Measurements from ENCODE around the gene ALG12. TPM values are rescaled to one million over a fixed set of nuclear protein-coding genes. Genes with fewer than 3 reads are reported as not detected.

The ALG12 gene
- total RNA-seq, 6 donors from 2014 or later: 14.2 to 32.5 (median 22.3) TPM

DNA sequence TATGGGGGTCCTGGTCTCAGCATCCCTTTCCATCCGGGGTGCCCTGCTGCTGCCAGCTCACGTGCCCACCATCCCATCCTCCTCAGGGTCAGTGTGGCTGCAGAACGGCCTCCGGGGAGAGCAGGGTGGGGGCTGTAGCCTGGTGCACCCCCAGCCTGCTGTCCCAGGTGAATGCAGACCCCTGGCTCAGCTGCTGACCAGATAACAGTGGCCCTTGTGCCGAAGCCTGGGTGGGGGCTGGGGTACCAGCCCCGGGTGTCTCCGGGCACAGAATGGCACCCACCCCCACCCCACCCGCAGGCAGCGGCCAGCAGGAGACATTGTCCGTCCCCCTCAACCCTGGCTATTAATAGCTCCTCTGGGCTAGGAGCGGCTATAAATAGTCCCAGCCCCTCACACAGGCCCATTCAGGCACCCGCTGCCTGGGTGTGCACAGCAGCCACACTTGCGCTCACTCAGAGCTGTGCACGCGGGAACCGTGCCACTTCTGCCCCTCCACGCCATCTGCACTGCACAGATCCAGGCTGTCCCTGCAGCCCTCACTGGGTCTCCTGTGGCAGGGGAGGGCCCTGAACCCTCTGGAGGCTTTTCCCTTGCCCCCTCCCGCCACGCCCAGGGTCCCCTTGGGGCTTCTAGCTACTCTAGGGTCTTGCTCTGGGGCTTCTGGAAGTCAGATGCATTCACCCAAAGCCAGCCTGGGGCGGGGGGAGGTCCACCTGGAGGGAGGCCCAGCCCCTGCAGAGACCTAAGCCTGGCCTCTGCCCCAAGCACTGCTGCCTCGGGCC is 18.9 kb upstream of the ALG12 start:
- peaks cover 42 to 71% (median 51%) of the 10 kb centered on the region in 4 donors for H3K4me1 ChIP-seq
- DNase-seq: peak in 1 of 2 donors; percentile 65
- no peak for ATAC-seq (ENCODE audit: low FRiP score in 2 of 2)

DNA sequence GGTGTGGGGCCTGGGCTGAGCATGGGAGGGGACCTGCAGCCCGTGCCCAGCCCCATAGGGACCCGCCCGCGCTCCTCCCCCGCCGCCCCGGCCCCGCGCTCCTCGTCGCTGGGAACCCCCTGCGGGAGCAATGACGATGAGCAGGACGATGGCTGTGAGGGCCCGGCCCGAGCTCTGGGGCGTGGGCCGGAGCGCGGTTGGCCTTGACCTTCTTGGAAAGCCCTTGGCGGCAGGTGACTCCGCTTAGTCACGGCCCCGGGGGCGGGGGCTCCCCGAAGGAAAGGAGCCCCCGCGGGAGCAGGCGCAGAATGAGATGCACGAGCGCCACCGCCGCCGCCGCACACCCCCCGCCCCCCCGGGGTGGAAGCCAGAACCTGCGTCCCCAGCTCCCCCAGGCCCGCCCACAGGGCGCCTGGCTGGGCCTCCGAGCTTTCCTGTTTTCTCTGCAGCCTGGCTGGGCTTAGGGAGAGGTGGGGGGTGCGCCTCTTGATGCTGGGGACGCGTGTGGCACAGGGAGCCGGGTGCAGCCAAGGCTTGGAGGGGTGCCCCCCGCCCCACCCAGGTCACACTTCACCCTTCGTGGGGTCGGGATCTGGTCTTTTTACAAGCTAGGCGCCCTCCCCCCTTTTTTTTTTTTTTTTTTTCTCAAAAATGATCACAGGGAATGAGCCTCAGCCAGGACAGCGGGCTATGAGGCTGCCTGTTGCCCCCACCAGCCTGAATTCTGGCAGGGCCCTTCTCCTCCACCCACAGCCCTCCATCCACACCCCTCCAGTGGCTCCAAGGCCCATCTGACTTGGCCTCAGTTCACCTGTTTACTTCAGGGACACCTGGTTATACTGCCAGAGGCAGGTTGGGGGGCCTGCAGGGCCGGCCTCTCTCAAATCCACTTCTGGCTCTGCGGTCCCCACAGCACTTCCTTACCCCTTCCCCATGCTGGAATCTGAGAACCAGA is 18.1 kb upstream of the ALG12 start:
- peak overlapping the region; percentile 95 to 100 (median 98) for H3K27ac ChIP-seq
- H3K4me1 ChIP-seq: peaks cover 51 to 80% (median 59%) of the 10 kb centered on the region in 4 donors
- peak; percentile 97 to 98 for DNase-seq
- TF ChIP-seq POLR2A (IDR thresholded peaks at IDR 0.05): peak in 2 of 4 donors; percentile 19 to 72
- TF ChIP-seq, protein P1, sequence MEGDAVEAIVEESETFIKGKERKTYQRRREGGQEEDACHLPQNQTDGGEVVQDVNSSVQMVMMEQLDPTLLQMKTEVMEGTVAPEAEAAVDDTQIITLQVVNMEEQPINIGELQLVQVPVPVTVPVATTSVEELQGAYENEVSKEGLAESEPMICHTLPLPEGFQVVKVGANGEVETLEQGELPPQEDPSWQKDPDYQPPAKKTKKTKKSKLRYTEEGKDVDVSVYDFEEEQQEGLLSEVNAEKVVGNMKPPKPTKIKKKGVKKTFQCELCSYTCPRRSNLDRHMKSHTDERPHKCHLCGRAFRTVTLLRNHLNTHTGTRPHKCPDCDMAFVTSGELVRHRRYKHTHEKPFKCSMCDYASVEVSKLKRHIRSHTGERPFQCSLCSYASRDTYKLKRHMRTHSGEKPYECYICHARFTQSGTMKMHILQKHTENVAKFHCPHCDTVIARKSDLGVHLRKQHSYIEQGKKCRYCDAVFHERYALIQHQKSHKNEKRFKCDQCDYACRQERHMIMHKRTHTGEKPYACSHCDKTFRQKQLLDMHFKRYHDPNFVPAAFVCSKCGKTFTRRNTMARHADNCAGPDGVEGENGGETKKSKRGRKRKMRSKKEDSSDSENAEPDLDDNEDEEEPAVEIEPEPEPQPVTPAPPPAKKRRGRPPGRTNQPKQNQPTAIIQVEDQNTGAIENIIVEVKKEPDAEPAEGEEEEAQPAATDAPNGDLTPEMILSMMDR (IDR thresholded peaks at IDR 0.05): peak in 1 of 6 experiments; percentile 18
- TF ChIP-seq POLR2AphosphoS5 (IDR thresholded peaks at IDR 0.05): peak; percentile 88 to 92
- peak; percentile 17 to 94 (median 74) for TF ChIP-seq EP300 (IDR thresholded peaks at IDR 0.05)
- ATAC-seq (ENCODE audit: low FRiP score in 2 of 2): peak; percentile 81 to 90
- no peaks in the 10 kb centered on the region for H3K36me3 ChIP-seq
- WGBS, 2 donors: 5 to 15% methylated on average over 10 to 32 of the region's 52 CpGs
- peak overlapping the region in 3 of 4 donors; percentile 45 to 61 (median 61) for H3K4me3 ChIP-seq
- H3K9me3 ChIP-seq: no peaks in the 10 kb centered on the region
- H3K27me3 ChIP-seq: no peaks in the 10 kb centered on the region

More for the DNA sequence above, 18.9 kb upstream of the ALG12 start:
- H3K4me3 ChIP-seq: peak overlapping the region in 2 of 4 donors; percentile 61
- H3K27me3 ChIP-seq: no peaks in the 10 kb centered on the region
- H3K36me3 ChIP-seq: no peaks in the 10 kb centered on the region
- TF ChIP-seq, protein P1 (IDR thresholded peaks at IDR 0.05): no peak
- TF ChIP-seq POLR2AphosphoS5 (IDR thresholded peaks at IDR 0.05) (peak; percentile 26 to 46), EP300 (IDR thresholded peaks at IDR 0.05) (no peak), POLR2A (IDR thresholded peaks at IDR 0.05) (peak in 1 of 4 donors; percentile 7)
- H3K27ac ChIP-seq: peak overlapping the region; percentile 95 to 100 (median 98)
- no peaks in the 10 kb centered on the region for H3K9me3 ChIP-seq
- 41% methylated on average over 19 of the region's 21 CpGs; no CpG with 5 or more reads in 1 of the 2 donors for WGBS, 2 donors

DNA sequence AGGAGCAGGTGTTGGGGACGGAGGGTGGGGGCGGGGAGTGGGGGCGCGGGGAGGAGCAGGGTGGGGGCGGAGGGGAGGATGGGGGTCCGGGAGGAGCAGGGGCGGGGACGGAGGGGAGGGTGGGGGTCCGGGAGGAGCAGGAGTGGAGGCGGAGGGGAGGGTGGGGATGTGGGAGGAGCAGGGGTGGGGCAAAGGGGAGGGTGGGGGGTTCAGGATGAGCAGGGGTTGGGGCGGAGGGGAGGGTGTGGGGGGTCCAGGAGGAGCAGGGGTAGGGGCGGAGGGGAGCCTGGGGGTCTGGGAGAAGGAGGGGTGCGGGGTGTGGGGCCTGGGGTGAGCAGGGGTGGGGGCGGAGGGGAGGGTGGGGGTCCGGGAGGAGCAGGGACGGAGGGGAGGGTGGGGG is 17.3 kb upstream of the ALG12 start:
- ATAC-seq (ENCODE audit: low FRiP score in 2 of 2): no peak
- H3K27me3 ChIP-seq: no peaks in the 10 kb centered on the region
- no peaks in the 10 kb centered on the region for H3K36me3 ChIP-seq
- H3K27ac ChIP-seq: peak overlapping the region; percentile 95 to 100 (median 98)
- H3K4me1 ChIP-seq: peaks cover 58 to 87% (median 66%) of the 10 kb centered on the region in 4 donors
- TF ChIP-seq POLR2AphosphoS5 (IDR thresholded peaks at IDR 0.05): no peak
- TF ChIP-seq, protein P1 (IDR thresholded peaks at IDR 0.05): no peak
- no peak for TF ChIP-seq EP300 (IDR thresholded peaks at IDR 0.05)
- TF ChIP-seq POLR2A (IDR thresholded peaks at IDR 0.05): no peak
- no CpG with 5 or more reads among the region's 16 CpGs for WGBS, 2 donors
- peak overlapping the region in 3 of 4 donors; percentile 45 to 61 (median 61) for H3K4me3 ChIP-seq
- DNase-seq: no peak
- H3K9me3 ChIP-seq: no peaks in the 10 kb centered on the region

DNA sequence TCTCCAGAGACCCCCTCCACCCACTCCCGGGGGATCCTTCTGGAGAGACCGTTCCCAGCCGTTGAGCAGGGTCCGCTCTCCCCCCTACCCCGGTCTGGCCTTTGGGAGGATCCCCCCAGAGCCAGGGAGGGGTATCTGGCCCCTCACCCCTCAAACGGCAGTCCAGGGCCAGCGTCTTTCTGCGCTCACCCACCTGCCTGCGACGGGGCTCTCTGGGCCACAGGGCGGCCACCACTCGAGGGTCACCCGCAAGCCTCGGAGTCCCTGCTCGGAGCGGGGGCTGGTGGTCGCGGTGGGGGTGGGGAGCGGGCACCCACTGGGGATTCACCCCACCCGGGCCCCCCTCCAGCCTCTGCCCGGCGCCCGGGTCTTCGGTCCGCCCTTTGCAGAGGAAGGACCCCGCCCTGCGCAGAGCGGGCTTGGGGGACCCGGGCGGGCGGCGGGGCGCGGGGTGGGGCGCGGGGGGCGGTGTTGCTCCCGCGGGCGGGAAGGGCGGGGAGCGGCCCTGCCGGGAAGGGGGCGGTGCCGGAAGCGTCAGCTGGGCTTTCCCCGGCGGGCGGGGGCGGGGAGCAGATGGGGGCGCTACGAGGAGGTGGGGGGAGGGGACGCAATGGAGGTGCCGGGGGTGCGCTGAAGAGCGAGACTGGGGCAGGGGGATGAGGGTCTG is 16.8 kb upstream of the ALG12 start:
- peaks cover 62 to 92% (median 71%) of the 10 kb centered on the region in 4 donors for H3K4me1 ChIP-seq
- H3K9me3 ChIP-seq: no peaks in the 10 kb centered on the region
- H3K27ac ChIP-seq: peak overlapping the region; percentile 95 to 100 (median 98)
- H3K27me3 ChIP-seq: no peaks in the 10 kb centered on the region
- WGBS, 2 donors: 12% methylated on average over 12 of the region's 56 CpGs; no CpG with 5 or more reads in 1 of the 2 donors
- H3K4me3 ChIP-seq: peak overlapping the region; percentile 27 to 61 (median 53)
- no peaks in the 10 kb centered on the region for H3K36me3 ChIP-seq
- DNase-seq (peak; percentile 89 to 97), ATAC-seq (ENCODE audit: low FRiP score in 2 of 2) (peak; percentile 2 to 60)
- TF ChIP-seq EP300 (IDR thresholded peaks at IDR 0.05) (peak in 2 of 4 donors; percentile 67 to 81), POLR2AphosphoS5 (IDR thresholded peaks at IDR 0.05) (peak in 1 of 2 donors; percentile 41), POLR2A (IDR thresholded peaks at IDR 0.05) (no peak)
- TF ChIP-seq, protein P1 (IDR thresholded peaks at IDR 0.05): no peak
